Fibroblast of lung (primary cell): ENCODE measurements around the gene C2orf66. TPM values are rescaled to one million over a fixed set of nuclear protein-coding genes. Genes with fewer than 3 reads are reported as not detected.
A peak's percentile ranks its signal among the peaks of the same experiment; 100 is the strongest.

ENCODE experiments used
- DNase-seq, 2 donors: peaks; one replicate each; pipeline versions ENCODE4 v3.0.0 to v3.0.0-alpha.2; 2010; ENCODE audit warnings: low read depth in 2 of 2
- H2AFZ ChIP-seq: 2 replicates; pipeline ENCODE4 v1.5.1; 2012; ENCODE audit warnings: low read length, control low read depth, inconsistent platforms
- H3K27ac ChIP-seq: 2 replicates; pipeline ENCODE4 v1.5.1; 2011; ENCODE audit warnings: low read length, control low read depth; ENCODE audit not compliant: insufficient read depth
- H3K27me3 ChIP-seq: 2 replicates; pipeline ENCODE4 v1.5.1; 2011; ENCODE audit warnings: mild to moderate bottlenecking, low read length; ENCODE audit not compliant: control insufficient read depth, insufficient read depth
- H3K36me3 ChIP-seq: 2 replicates; pipeline ENCODE4 v1.5.1; 2011; ENCODE audit warnings: low read length; ENCODE audit not compliant: control insufficient read depth, insufficient read depth
- H3K4me1 ChIP-seq: 2 replicates; pipeline ENCODE4 v1.5.1; 2011; ENCODE audit warnings: low read length; ENCODE audit not compliant: control insufficient read depth, insufficient read depth; ENCODE audit errors: extremely low read depth
- H3K4me2 ChIP-seq: 2 replicates; pipeline ENCODE4 v1.5.1; 2011; ENCODE audit warnings: low read length, control low read depth; ENCODE audit not compliant: insufficient read depth; ENCODE audit errors: extremely low read depth
- H3K4me3 ChIP-seq, 4 experiments: fragments of 200-600 bp in 1 of 4; sonication (generic) in 1 of 4; replicated peaks in 1 of 4; 2 replicates each; pipeline ENCODE4 v1.5.1; 2011 to 2016; ENCODE audit warnings: low read length in 4 of 4, low read depth in 3 of 4, mild to moderate bottlenecking in 3 of 4, control low read depth in 2 of 4, inconsistent platforms in 1 of 4, mixed read lengths in 1 of 4; ENCODE audit not compliant: insufficient read depth in 1 of 4; ENCODE audit errors: control extremely low read depth in 1 of 4
- H3K79me2 ChIP-seq: 2 replicates; pipeline ENCODE4 v1.5.1; 2012; ENCODE audit warnings: mild to moderate bottlenecking, low read length, inconsistent platforms; ENCODE audit not compliant: control insufficient read depth, insufficient read depth
- H3K9ac ChIP-seq: 2 replicates; pipeline ENCODE4 v1.5.1; 2011; ENCODE audit warnings: mild to moderate bottlenecking, low read length, control low read depth; ENCODE audit not compliant: insufficient read depth
- H3K9me3 ChIP-seq: 2 replicates; pipeline ENCODE4 v1.5.1; 2012; ENCODE audit warnings: low read depth, low read length; ENCODE audit not compliant: control insufficient read depth, insufficient read depth
- H4K20me1 ChIP-seq: 2 replicates; pipeline ENCODE4 v1.5.1; 2011; ENCODE audit warnings: low read length; ENCODE audit not compliant: control insufficient read depth, insufficient read depth; ENCODE audit errors: extremely low read depth
- EZH2 ChIP-seq: IDR thresholded peaks from 2 replicates; pipeline ENCODE4 v1.5.1; 2012; ENCODE audit warnings: low read length, control low read depth, mild to moderate bottlenecking; ENCODE audit errors: missing control alignments
- polyA plus RNA-seq, 2 donors: library from polyadenylated mRNA; depleted of rRNA in 1 of 2; stranded (reverse) in 1 of 2; unstranded in 1 of 2; fragments of >200 nt; gene quantifications; 2 replicates each; pipeline ENCODE4 v1.2.1, GENCODE V29; 2011 to 2012; ENCODE audit warnings: missing spikeins in 1 of 2
- total RNA-seq: library from RNA; depleted of rRNA; stranded (reverse); fragments of >200 nt; gene quantifications from 2 replicates; pipeline ENCODE4 v1.2.1, GENCODE V29; 2014
- TF ChIP-seq, protein P1 (sequence below), 2 donors: IDR thresholded peaks in 1 of 2; conservative IDR thresholded peaks in 1 of 2; 1 replicate in 1 of 2; 2 replicates in 1 of 2; pipeline ENCODE4 v1.5.1; 2011 to 2012; ENCODE audit warnings: low read length in 2 of 2, control low read depth in 1 of 2, inconsistent platforms in 1 of 2, low read depth in 1 of 2, mild to moderate bottlenecking in 1 of 2

Gene C2orf66
- total and polyA plus RNA-seq, 2 donors (not counting 1 experiment from before 2014, with no cell fraction given) = 0.10 to 0.17 TPM

GRCh38 chr2:196836440-196836839, 27.3 kb upstream of the C2orf66 start:
- no peak overlapping the region for H2AFZ ChIP-seq
- no peaks in the 10 kb centered on the region for H3K79me2 ChIP-seq
- no peaks in the 10 kb centered on the region for H3K4me1 ChIP-seq
- H3K9me3 ChIP-seq = no peaks in the 10 kb centered on the region
- no peaks in the 10 kb centered on the region for H3K27me3 ChIP-seq
- no peaks in the 10 kb centered on the region for H4K20me1 ChIP-seq
- H3K9ac ChIP-seq = no peak overlapping the region
- DNase-seq = peak; percentile 8 to 38
- peak overlapping the region; percentile 10 for H3K4me2 ChIP-seq
- H3K36me3 ChIP-seq = no peaks in the 10 kb centered on the region
- H3K27ac ChIP-seq = no peak overlapping the region
- no peak overlapping the region for H3K4me3 ChIP-seq
- no peak for TF ChIP-seq EZH2

GRCh38 chr2:196830701-196831100, 21.5 kb upstream of the C2orf66 start:
- no peak overlapping the region for H3K4me3 ChIP-seq
- no peaks in the 10 kb centered on the region for H3K79me2 ChIP-seq
- H2AFZ ChIP-seq = no peak overlapping the region
- H3K4me1 ChIP-seq = no peaks in the 10 kb centered on the region
- no peak for TF ChIP-seq EZH2
- TF ChIP-seq, protein P1, sequence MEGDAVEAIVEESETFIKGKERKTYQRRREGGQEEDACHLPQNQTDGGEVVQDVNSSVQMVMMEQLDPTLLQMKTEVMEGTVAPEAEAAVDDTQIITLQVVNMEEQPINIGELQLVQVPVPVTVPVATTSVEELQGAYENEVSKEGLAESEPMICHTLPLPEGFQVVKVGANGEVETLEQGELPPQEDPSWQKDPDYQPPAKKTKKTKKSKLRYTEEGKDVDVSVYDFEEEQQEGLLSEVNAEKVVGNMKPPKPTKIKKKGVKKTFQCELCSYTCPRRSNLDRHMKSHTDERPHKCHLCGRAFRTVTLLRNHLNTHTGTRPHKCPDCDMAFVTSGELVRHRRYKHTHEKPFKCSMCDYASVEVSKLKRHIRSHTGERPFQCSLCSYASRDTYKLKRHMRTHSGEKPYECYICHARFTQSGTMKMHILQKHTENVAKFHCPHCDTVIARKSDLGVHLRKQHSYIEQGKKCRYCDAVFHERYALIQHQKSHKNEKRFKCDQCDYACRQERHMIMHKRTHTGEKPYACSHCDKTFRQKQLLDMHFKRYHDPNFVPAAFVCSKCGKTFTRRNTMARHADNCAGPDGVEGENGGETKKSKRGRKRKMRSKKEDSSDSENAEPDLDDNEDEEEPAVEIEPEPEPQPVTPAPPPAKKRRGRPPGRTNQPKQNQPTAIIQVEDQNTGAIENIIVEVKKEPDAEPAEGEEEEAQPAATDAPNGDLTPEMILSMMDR (conservative IDR thresholded peaks at IDR 0.05 in 1 of 2, IDR thresholded peaks at IDR 0.05 in 1 of 2; ENCODE audit: low read depth in 1 of 2, low read length in 2 of 2) = no peak
- no peaks in the 10 kb centered on the region for H3K9me3 ChIP-seq
- no peaks in the 10 kb centered on the region for H3K27me3 ChIP-seq
- no peaks in the 10 kb centered on the region for H4K20me1 ChIP-seq
- H3K9ac ChIP-seq = no peak overlapping the region
- no peak overlapping the region for H3K4me2 ChIP-seq
- DNase-seq = no peak
- no peaks in the 10 kb centered on the region for H3K36me3 ChIP-seq
- H3K27ac ChIP-seq = no peak overlapping the region

DNA sequence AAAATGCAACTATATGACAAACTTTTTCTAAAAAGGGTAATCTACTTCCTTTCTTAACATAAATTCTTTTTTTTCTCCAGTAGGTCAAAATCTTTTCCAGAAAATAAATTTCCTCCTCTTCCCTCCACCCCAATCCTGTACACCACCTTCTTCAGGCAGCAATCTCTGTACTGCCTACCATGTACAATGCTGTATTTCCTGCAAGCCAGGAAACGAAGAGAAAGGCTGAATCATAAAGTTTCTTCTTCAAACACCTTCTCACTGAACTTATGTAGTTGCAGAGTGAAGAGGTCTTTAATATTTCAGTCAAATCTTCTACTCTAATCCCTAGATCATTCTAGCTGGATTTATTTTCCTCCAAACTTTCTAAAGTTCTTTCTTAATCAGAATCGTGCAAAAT, 18.2 kb upstream of the C2orf66 start:
- Histone ChIP-seq H3K9me3 (no peaks in the 10 kb centered on the region), H3K79me2 (no peaks in the 10 kb centered on the region), H3K27ac (no peak overlapping the region), H3K9ac (no peak overlapping the region), H4K20me1 (no peaks in the 10 kb centered on the region), H3K27me3 (no peaks in the 10 kb centered on the region), H3K4me2 (no peak overlapping the region), H2AFZ (no peak overlapping the region), H3K4me1 (no peaks in the 10 kb centered on the region), H3K4me3 (no peak overlapping the region), H3K36me3 (no peaks in the 10 kb centered on the region)
- no peak for TF ChIP-seq EZH2
- TF ChIP-seq, protein P1 (conservative IDR thresholded peaks at IDR 0.05 in 1 of 2, IDR thresholded peaks at IDR 0.05 in 1 of 2; ENCODE audit: low read depth in 1 of 2, low read length in 2 of 2) = no peak
- DNase-seq = no peak
